Endothelial cell of umbilical vein (primary cell): ENCODE measurements around the gene TMEM154. TPM values are rescaled to one million over a fixed set of nuclear protein-coding genes. Genes with fewer than 3 reads are reported as not detected.

Experiments
- BruUV-seq: library from RNA; stranded (reverse); fragments of 400-500 nt; replicated peaks from 2 replicates; lab custom pipeline; 2021; lab: Mats Ljungman, UMichigan
- CTCF ChIA-PET: fragments of 300-600, 350-600 bp; sonication (Branson Sonifier 250); formaldehyde crosslinking; loops from one replicate; lab custom pipeline; 2021; ENCODE audit warnings: antibody characterized with exemption, inconsistent platforms; lab: Charles Lee
- POLR2A ChIA-PET: fragments of 300-600, 350-600 bp; sonication (Branson Sonifier 250); formaldehyde crosslinking; loops from one replicate; lab custom pipeline; 2021; ENCODE audit warnings: antibody characterized with exemption, inconsistent platforms; lab: Charles Lee
- DNase-seq: peaks from one replicate; pipeline ENCODE4 v3.0.0-alpha.2; 2011; ENCODE audit warnings: low read depth, low spot score
- FAIRE-seq: peaks from 2 replicates; lab custom pipeline; 2011; peaks lifted over from hg19 to GRCh38; lab: Jason Lieb, UNC
- H2AFZ ChIP-seq: 2 replicates; pipeline ENCODE4 v1.6.0; 2012; ENCODE audit warnings: low read depth, low read length, control low read depth, inconsistent platforms
- H3K27ac ChIP-seq: 2 replicates; pipeline ENCODE4 v1.5.1; 2011; ENCODE audit warnings: low read depth, mild to moderate bottlenecking, control low read depth, low read length, moderate library complexity; ENCODE audit not compliant: insufficient read depth
- H3K27me3 ChIP-seq, 2 experiments: 2 replicates each; pipeline versions ENCODE4 v1.6.0 to v1.6.1; 2011; ENCODE audit warnings: low read length in 2 of 2, mixed read lengths in 1 of 2; ENCODE audit not compliant: control insufficient read depth in 2 of 2, insufficient read depth in 2 of 2
- H3K36me3 ChIP-seq, 2 experiments: 2 replicates in 1 of 2; 3 replicates in 1 of 2; pipeline ENCODE4 v1.5.1; 2011; ENCODE audit warnings: low read length in 2 of 2, mild to moderate bottlenecking in 1 of 2, moderate library complexity in 1 of 2; ENCODE audit not compliant: control insufficient read depth in 2 of 2, insufficient read depth in 2 of 2; ENCODE audit errors: extremely low read depth in 1 of 2
- H3K4me1 ChIP-seq: 3 replicates; pipeline ENCODE4 v1.5.1; 2011; ENCODE audit warnings: mild to moderate bottlenecking, low read length; ENCODE audit not compliant: control insufficient read depth, insufficient read depth; ENCODE audit errors: extremely low read depth
- H3K4me2 ChIP-seq: 2 replicates; pipeline ENCODE4 v1.6.1; 2011; ENCODE audit warnings: low read length, control low read depth, mixed read lengths; ENCODE audit not compliant: insufficient read depth
- H3K4me3 ChIP-seq, 3 experiments: fragments of 200-600 bp in 1 of 3; sonication (generic), shearing (Covaris generic) in 1 of 3; replicated peaks in 1 of 3; 2 replicates each; pipeline ENCODE4 v1.5.1; 2011 to 2016; ENCODE audit warnings: control low read depth in 3 of 3, low read length in 3 of 3, mild to moderate bottlenecking in 2 of 3, inconsistent platforms in 1 of 3, low read depth in 1 of 3, moderate library complexity in 1 of 3; ENCODE audit not compliant: insufficient read depth in 1 of 3
- H3K79me2 ChIP-seq: 2 replicates; pipeline ENCODE4 v1.6.0; 2012; ENCODE audit warnings: low read length, inconsistent platforms; ENCODE audit not compliant: control insufficient read depth, insufficient read depth
- H3K9ac ChIP-seq: replicated peaks from 2 replicates; pipeline ENCODE3; 2011; ENCODE audit warnings: low read length, control low read depth; ENCODE audit not compliant: insufficient read depth; ENCODE audit errors: extremely low read depth
- H3K9me1 ChIP-seq: replicated peaks from 3 replicates; pipeline ENCODE4 v1.6.0; 2011; ENCODE audit warnings: mild to moderate bottlenecking, low read length; ENCODE audit not compliant: control insufficient read depth, insufficient read depth; ENCODE audit errors: extremely low read depth
- H3K9me3 ChIP-seq: replicated peaks from 2 replicates; pipeline ENCODE4 v1.5.1; 2012; ENCODE audit warnings: low read length, inconsistent platforms; ENCODE audit not compliant: control insufficient read depth, insufficient read depth
- H4K20me1 ChIP-seq: replicated peaks from 2 replicates; pipeline ENCODE3; 2011; ENCODE audit warnings: mild to moderate bottlenecking, low read length; ENCODE audit not compliant: control insufficient read depth, insufficient read depth; ENCODE audit errors: extremely low read depth
- EZH2 ChIP-seq: IDR thresholded peaks from 2 replicates; pipeline ENCODE4 v1.6.1; 2012; ENCODE audit warnings: borderline replicate concordance, low read depth, mild to moderate bottlenecking, moderate library complexity, low read length, inconsistent platforms; ENCODE audit not compliant: severe bottlenecking
- FOS ChIP-seq: IDR thresholded peaks from 2 replicates; pipeline ENCODE4 v1.6.1; 2011; ENCODE audit warnings: mild to moderate bottlenecking, low read length, moderate library complexity, borderline replicate concordance; ENCODE audit not compliant: insufficient read depth
- GATA2 ChIP-seq: IDR thresholded peaks from 2 replicates; pipeline ENCODE4 v1.7.0; 2011; ENCODE audit warnings: low read depth, mild to moderate bottlenecking, moderate library complexity, mixed read lengths, low read length; ENCODE audit not compliant: insufficient read length, insufficient read depth
- JUN ChIP-seq: IDR thresholded peaks from 2 replicates; pipeline ENCODE4 v1.6.1; 2011; ENCODE audit warnings: borderline replicate concordance, low read depth; ENCODE audit not compliant: insufficient read length, insufficient read depth
- MYC ChIP-seq: IDR thresholded peaks from one replicate; pipeline ENCODE4 v1.6.1; 2011; ENCODE audit warnings: mild to moderate bottlenecking, low read depth, low read length
- POLR2A ChIP-seq: IDR thresholded peaks from 2 replicates; pipeline ENCODE4 v1.6.1; 2012; ENCODE audit warnings: low read depth, mild to moderate bottlenecking, control low read depth, low read length
- POLR2AphosphoS5 ChIP-seq: IDR thresholded peaks from 2 replicates; pipeline ENCODE4 v1.6.1; 2012; ENCODE audit warnings: low read depth, mild to moderate bottlenecking, control low read depth, low read length, moderate library complexity; ENCODE audit not compliant: insufficient read depth
- dilution Hi-C: fragments of 300-500 bp; cut with MboI; formaldehyde crosslinking; loops from one replicate; pipeline ENCODE4 v1.15.0; 2019; ENCODE audit warnings: low sequenced_read_pairs; ENCODE audit not compliant: extremely low pct_ligation_motif_present
- intact Hi-C: fragments of 100-400 bp; cut with micrococcal nuclease; formaldehyde crosslinking; loops from one replicate; pipeline ENCODE4 v1.10.0; 2022
- polyA plus RNA-seq, 4 experiments: library from polyadenylated mRNA; depleted of rRNA in 3 of 4; stranded (reverse) in 3 of 4; unstranded in 1 of 4; fragments of >200 nt; gene quantifications; 2 replicates each; pipeline versions ENCODE4 v1.2.1 to v1.2.3, GENCODE V29; 2011 to 2012; ENCODE audit warnings: missing spikeins in 1 of 4
- total RNA-seq: library from RNA; stranded (reverse); gene quantifications from 2 replicates; pipeline ENCODE4 v1.2.3, GENCODE V29; 2021
- TF ChIP-seq, protein P1 (sequence below), 2 donors: IDR thresholded peaks; 1 replicate in 1 of 2; 2 replicates in 1 of 2; pipeline ENCODE4 v1.5.1; 2011; ENCODE audit warnings: low read length in 2 of 2, mild to moderate bottlenecking in 2 of 2, moderate library complexity in 2 of 2, control low read depth in 1 of 2, inconsistent platforms in 1 of 2, low read depth in 1 of 2; ENCODE audit not compliant: insufficient read depth in 1 of 2; ENCODE audit errors: extremely low read depth in 1 of 2

TMEM154 gene
- total and polyA plus RNA-seq, 2 donors (not counting 3 experiments of a cell fraction or from before 2014, with no cell fraction given) = 5.4 to 50.0 TPM

DNA sequence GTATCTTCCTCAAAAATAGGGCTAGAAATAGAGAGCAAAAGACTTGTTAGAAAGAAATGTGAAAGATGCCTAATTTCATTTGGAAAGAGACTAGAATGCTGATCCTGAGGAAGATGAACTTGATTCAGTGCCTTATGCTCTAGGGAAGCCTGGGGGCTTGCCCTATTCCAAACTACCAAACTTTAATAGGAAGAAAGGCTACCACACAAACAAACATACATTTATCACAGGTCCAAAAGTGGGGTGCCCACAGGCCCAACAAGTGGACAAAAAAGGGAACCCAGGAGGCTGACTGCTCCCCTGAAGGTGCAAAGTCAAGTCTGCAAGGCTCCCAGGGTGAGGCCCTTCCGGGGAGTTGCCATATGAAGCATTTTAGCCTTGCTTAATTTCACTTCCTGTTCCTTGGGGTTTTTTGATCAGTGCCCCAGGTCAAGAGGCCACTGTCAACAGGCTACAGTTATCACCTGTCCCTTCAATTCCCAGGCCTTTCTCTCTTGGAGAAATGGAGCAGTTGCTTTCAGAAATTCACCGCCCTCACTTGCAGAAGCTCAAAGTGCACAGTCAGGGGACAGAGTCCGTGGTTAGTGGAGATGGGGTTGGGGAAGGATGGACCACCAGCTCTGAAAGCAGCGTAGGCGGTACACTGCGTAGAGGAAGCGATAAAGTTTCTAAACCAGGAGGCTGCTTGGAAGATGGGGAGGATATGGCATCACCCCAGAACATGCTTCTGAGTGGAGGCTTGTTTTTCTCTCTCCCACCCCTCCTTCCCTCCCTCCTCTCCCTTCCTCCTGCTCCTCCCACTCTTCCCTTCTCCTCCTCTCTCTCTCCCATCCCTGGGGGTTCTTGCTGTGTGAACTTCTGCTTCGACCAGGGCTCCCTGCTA is 36.4 kb downstream of the TMEM154 start:
- TF ChIP-seq MYC = no peak
- TF ChIP-seq EZH2 = no peak
- no peak for TF ChIP-seq POLR2A
- no peak for TF ChIP-seq FOS
- no peak for TF ChIP-seq POLR2AphosphoS5
- TF ChIP-seq JUN = no peak
- TF ChIP-seq GATA2 = no peak
- TF ChIP-seq, protein P1, sequence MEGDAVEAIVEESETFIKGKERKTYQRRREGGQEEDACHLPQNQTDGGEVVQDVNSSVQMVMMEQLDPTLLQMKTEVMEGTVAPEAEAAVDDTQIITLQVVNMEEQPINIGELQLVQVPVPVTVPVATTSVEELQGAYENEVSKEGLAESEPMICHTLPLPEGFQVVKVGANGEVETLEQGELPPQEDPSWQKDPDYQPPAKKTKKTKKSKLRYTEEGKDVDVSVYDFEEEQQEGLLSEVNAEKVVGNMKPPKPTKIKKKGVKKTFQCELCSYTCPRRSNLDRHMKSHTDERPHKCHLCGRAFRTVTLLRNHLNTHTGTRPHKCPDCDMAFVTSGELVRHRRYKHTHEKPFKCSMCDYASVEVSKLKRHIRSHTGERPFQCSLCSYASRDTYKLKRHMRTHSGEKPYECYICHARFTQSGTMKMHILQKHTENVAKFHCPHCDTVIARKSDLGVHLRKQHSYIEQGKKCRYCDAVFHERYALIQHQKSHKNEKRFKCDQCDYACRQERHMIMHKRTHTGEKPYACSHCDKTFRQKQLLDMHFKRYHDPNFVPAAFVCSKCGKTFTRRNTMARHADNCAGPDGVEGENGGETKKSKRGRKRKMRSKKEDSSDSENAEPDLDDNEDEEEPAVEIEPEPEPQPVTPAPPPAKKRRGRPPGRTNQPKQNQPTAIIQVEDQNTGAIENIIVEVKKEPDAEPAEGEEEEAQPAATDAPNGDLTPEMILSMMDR (IDR thresholded peaks at IDR 0.05; ENCODE audit: extremely low read depth in 1 of 2, insufficient read depth in 1 of 2, low read depth in 1 of 2, low read length in 2 of 2) = no peak
- Histone ChIP-seq H3K9ac (no peak overlapping the region), H3K4me1 (peaks cover 4% of the 10 kb centered on the region), H3K79me2 (no peaks in the 10 kb centered on the region), H3K9me1 (no peaks in the 10 kb centered on the region), H2AFZ (no peak overlapping the region), H3K9me3 (no peaks in the 10 kb centered on the region), H3K36me3 (no peaks in the 10 kb centered on the region), H3K4me2 (no peak overlapping the region), H4K20me1 (no peaks in the 10 kb centered on the region), H3K27me3 (no peaks in the 10 kb centered on the region), H3K27ac (no peak overlapping the region), H3K4me3 (no peak overlapping the region)
- DNase-seq (no peak), FAIRE-seq (no peak)
- dilution Hi-C loops = no loop called here
- ChIA-PET CTCF (interaction anchor here (1.4 to 7.0 kb wide), 5 partner anchors 36 to 189 kb away, joined by 3 to 139 read pairs (median 19); partner anchors contain the start of gene TMEM154), POLR2A (no interaction called here)
- intact Hi-C loops = loop anchor here (5.0 kb wide), 1 partner anchor 484 kb away; no protein-coding TSS in a partner anchor
- BruUV-seq = no TSS peak
